Dedifferentiated amniotic fluid mesenchymal stem cell (primary cell): Measurements from ENCODE around the gene LAS1L.
"Not testable (repeated sequence)": the region's sequence is repeated elsewhere in the genome, so short reads cannot be mapped to it uniquely, and the experiment has no call there.

Experiments
- DNase-seq: peaks from one replicate; pipeline ENCODE4 v3.0.0-alpha.2; 2016; ENCODE audit errors: extremely low spot score

The LAS1L gene

GRCh38 chrX:65534450-65535292, at the start of gene LAS1L:
LAS1L (minus strand) TSS chrX:65534787; CDS start chrX:65534715, 72 bp downstream.
- DNase-seq = peak; percentile 85

- no peak for DNase-seq
Observed at GRCh38 chrX:65582450-65583082, 48.0 kb upstream of the LAS1L start.

GRCh38 chrX:65581661-65582339, 47.2 kb upstream of the LAS1L start:
- DNase-seq = peak; percentile 65

GRCh38 chrX:65578346-65578745, 43.8 kb upstream of the LAS1L start:
- DNase-seq = no peak

GRCh38 chrX:65576160-65576559, 41.6 kb upstream of the LAS1L start:
- DNase-seq = no peak

- DNase-seq = no peak
Observed at GRCh38 chrX:65575022-65575421, 40.4 kb upstream of the LAS1L start.

GRCh38 chrX:65574356-65574755, 39.8 kb upstream of the LAS1L start:
- no peak for DNase-seq

- DNase-seq = no peak
Observed at GRCh38 chrX:65572971-65573370, 38.4 kb upstream of the LAS1L start.

- not testable (repeated sequence) for DNase-seq
Observed at GRCh38 chrX:65562850-65563249, 28.3 kb upstream of the LAS1L start.

GRCh38 chrX:65551489-65552339, 17.1 kb upstream of the LAS1L start:
- no peak for DNase-seq

- no peak for DNase-seq
Observed at GRCh38 chrX:65551086-65551485, 16.5 kb upstream of the LAS1L start.

GRCh38 chrX:65545456-65545855, 10.9 kb upstream of the LAS1L start:
- DNase-seq = no peak

- no peak for DNase-seq
Observed at GRCh38 chrX:65537229-65537628, 2.6 kb upstream of the LAS1L start.

GRCh38 chrX:65536291-65536690, 1.7 kb upstream of the LAS1L start:
- no peak for DNase-seq

GRCh38 chrX:65532016-65532415, 2.6 kb downstream of the LAS1L start:
- DNase-seq = no peak

GRCh38 chrX:65528705-65529340, 5.8 kb downstream of the LAS1L start:
- no peak for DNase-seq

GRCh38 chrX:65528293-65528692, 6.3 kb downstream of the LAS1L start:
- no peak for DNase-seq

- DNase-seq = no peak
Observed at GRCh38 chrX:65524139-65524538, 10.4 kb downstream of the LAS1L start.

- DNase-seq = no peak
Observed at GRCh38 chrX:65522739-65523372, 11.7 kb downstream of the LAS1L start.

GRCh38 chrX:65519530-65519929, 15.1 kb downstream of the LAS1L start:
- DNase-seq = not testable (repeated sequence)

GRCh38 chrX:65518980-65519379, 15.6 kb downstream of the LAS1L start:
- DNase-seq = not testable (repeated sequence)
